GM19463 (cell line): Measurements from ENCODE around the gene SPATA2.

Source experiments
- ATAC-seq: cut with Tn5 transposase; IDR thresholded peaks from one replicate; pipeline ENCODE4 v1.9.1; 2021; ENCODE audit warnings: mild to moderate bottlenecking, moderate library complexity; ENCODE audit not compliant: unreplicated experiment

The SPATA2 gene

GRCh38 chr20:49886571-49887213 is 28.6 kb downstream of the SPATA2 start:
- no peak for ATAC-seq

DNA sequence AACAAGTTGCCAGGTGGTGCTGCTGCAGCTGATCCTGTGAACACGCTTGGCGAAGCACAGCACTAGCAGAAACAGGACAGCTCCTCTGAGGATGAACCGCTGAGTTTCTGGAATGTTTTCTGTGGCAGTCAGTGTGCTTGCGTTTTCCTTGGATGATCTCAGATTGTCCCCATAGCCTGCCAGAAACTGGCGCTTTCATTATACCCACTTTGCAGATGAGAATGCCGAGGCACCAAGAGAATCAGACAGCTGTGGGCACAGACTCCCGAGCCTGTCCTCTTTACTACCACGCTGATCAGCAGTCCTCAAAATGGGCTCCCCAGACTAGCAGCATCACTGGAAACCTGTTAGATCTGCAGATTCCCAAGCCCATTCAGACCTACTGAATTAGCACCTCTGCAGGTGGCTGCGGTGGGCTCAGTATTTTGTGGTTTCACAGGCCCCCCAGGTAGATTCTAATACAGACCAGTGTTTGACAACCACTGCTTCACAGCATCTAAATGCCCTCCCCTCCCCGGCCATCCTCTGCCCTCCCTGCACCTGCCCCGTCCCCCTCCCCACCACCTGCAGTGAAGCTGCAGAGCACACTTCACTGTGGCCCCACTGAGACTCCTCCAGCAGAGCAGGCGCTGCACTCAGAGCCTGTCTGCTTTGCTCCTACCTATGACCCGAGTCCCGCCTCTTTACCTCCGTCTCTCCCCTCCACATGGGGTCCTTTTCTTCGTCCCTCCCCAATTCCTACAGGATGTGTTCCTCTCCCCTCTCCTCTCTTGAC is 29.6 kb downstream of the SPATA2 start:
- ATAC-seq, result no peak

DNA sequence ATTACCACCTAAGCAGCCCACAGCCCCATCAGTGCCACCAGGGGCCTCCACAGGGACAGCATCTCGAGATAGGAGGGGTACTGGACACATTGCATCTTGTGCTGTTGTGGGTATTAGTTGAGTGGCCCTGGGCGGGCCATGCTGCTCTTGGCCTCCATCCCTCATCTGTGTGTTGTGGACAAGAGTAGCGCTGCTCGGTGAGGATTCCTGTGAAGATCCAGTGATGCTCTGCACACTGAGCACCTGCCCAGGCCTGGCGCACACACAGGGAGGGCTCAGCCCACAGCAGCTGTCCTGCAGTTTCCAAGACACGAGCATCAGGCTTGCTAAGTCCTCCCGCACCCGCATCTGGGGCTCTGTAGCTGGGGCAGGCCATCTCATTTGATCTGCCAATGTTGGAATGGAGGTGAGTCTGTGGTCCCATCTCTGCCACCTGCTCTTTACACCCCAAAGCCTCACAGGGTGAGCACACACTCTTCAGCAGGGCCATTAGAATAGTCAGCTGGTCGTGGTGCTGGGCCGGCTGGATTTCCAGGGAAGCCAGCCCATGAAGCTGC is 32.0 kb downstream of the SPATA2 start:
- no peak for ATAC-seq

- ATAC-seq, result no peak
Observed at GRCh38 chr20:49882171-49882970, 33.0 kb downstream of the SPATA2 start.

- no peak for ATAC-seq
Observed at GRCh38 chr20:49880724-49881445, 34.4 kb downstream of the SPATA2 start.

DNA sequence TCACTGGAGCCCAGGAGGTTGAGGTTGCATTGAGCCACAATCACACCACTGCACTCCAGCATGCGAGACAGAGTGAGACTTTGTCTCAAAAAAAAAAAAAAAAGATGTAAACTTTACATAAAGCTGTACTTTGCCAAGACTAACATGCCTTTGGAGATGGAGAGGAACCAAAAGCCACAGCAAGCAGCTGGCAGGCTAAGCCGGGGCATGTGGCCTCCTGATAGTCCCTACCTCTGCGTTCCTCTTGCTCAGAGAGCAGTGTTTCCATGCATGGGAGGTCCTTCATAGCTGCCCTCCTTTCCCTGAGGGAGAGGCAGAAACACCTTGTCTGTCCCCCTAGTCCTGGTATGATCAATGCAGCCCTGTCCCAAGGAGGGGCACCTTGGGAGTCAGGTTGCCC is 35.2 kb downstream of the SPATA2 start:
- ATAC-seq, result no peak

- ATAC-seq, result no peak
Observed at GRCh38 chr20:49878977-49879376, 36.4 kb downstream of the SPATA2 start.

DNA sequence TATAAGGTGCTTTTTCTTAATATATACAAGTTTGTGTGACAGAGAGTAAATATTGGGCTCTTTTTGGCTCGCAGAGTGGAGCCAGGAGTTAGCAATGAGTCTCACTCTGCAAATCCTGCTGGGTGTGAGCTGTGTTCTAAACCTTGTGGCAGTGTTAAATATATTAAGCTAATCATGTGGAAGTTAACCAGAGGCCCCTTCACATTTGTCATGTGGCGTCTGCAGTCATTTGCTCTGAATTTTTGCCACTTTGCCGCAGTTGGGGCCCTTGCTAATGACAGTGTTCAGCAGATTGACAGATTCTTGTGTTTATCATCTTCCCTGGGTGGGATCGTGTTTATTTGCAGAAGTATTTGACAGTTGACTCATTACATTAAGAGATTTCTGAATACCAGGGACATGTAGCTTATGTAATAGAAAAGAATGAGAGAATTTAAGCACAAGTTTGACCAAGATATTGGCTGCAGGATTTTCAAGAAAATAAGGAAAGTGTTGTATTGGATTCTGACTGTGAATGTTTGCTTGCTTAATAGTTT is 37.9 kb downstream of the SPATA2 start:
- no peak for ATAC-seq

DNA sequence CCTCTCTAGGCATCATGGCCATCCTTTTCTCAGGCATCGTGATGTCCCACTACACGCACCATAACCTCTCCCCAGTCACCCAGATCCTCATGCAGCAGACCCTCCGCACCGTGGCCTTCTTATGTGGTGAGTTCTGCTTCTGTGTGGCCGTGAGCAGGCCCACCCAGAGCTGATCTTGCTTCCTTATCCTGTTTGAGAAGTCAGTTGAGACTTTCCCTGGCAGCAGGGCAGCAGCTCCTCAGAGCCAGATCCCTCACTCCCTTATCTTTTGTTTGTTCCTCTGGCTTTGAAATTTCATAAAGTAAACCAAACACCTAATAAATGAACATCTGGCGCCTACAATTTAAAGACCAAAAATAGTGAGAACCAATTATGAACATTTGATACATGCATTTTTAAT is 40.6 kb downstream of the SPATA2 start:
- no peak for ATAC-seq

DNA sequence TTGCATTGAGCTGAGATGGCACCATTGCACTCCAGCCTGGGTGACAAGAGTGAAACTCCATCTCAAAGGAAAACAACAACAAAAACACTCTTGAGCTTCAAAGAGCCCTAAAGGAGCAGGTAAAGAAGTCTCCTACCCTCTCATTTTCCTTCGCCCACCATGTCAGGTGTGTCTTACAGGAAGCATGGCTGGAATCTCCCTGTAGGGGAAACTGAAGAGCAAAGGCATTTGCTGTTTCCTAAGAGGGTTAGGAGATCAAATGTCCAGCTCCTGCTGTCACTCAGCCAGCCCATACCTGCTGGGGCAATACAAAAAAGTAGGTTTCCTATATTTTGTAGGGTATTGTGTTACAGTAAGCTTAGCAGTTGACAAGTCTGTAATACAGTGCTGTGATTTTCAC is 43.3 kb downstream of the SPATA2 start:
- no peak for ATAC-seq

DNA sequence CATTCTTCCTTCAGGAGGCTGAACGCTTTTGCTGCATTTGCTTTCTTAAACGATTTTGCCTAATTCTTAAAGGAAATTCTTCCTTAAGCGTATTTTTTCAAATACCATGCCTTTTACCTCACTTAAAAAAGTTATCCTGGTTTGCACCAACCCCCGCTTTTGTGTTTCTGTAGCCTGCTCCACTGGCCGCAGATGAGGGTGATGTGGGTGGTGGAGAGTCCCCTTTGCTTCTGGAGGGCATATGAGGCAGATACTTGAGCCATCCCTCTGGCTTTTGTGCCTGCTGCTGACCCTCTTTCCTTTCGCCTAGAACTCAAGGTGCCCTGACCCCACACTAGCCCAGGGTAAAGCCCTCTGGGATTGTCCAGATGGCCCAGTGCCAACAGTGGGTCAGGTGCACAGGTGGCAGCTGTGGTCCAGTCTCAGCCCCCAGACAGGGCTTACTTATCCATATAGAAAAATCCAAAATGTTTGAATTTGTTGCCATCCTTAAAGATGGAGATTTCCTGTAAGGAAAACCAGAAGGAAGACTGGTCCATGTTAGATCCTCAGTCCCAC is 43.9 kb downstream of the SPATA2 start:
- ATAC-seq, result no peak

DNA sequence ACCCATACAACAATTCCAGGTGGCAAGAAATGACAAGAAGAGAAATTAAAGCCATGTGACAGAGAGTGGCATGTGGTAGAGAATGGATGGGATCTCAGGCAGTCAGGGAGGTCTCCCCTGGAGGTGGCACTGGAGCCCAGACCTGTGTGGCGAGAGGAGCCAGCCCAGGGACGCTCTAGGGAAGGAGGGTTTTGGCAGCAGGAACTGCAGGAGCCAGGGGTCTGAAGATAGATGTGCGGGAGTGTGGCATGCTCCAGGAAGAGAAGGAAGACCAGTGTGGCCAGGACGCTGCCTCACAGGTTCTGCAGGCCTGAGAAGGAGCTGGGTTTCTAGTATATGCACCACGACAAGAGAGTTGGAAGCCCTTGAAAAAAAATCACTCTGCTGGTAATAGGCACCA is 45.1 kb downstream of the SPATA2 start:
- no peak for ATAC-seq

DNA sequence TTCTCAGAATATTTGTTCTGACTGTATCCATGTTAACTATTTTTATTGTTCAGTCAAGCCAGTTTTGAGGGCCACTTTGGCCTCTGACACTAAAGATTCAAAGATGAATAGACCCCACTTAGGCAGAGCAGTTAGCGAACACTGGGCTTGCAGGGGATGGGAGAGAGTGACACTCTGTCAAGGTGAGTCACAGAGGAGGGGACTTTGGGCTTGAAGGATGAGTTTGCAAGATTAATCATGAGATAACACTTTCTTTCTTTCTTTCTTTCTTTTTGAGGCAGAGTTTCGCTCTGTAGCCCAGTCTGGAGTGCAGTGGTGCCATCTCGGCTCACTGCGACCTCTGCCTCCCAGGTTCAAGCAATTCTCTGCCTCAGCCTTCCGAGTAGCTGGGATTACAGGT is 46.4 kb downstream of the SPATA2 start:
- ATAC-seq, result no peak

GRCh38 chr20:49868538-49868937 is 46.8 kb downstream of the SPATA2 start:
- no peak for ATAC-seq

- no peak for ATAC-seq
Observed at GRCh38 chr20:49867453-49868215, 47.7 kb downstream of the SPATA2 start.

DNA sequence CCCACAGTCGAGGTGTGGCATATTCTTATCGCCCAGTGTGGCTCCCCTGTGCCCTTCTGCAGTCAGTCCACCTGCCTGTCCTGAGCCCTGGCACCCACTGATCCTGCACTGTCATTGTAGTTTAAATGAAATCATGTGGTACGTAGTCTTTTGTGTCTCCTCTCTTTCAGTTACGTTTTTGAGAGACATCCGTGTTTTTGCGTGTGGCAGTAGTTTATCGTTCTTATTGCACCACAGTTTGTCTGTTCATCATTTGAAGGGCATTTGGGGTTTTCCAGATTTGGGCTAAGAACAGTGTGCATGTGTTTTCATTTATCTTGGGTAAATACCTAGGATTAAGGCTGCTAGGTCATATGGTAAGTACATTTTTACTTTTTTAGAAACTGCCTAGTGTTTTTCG is 49.3 kb downstream of the SPATA2 start:
- no peak for ATAC-seq

DNA sequence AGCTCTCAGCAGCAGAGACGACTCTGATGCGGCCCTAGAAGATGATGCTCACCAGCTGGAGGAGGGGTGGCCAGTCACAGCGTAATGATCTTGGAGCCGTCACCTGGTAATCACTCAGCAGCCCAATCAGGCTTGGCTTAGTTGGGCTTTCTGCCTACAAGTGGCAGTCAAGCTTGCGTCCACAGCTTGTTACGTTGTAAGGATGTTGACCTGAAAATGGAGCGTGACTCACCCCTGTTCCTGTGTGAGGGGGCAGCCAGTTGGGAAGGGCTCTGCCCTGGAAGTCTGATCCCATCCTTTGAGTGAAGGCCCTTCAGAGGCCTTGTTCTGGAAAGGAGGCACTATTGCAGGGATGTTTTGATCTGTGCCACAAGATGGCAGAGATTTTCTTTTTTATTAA is 49.8 kb downstream of the SPATA2 start:
- ATAC-seq, result no peak

DNA sequence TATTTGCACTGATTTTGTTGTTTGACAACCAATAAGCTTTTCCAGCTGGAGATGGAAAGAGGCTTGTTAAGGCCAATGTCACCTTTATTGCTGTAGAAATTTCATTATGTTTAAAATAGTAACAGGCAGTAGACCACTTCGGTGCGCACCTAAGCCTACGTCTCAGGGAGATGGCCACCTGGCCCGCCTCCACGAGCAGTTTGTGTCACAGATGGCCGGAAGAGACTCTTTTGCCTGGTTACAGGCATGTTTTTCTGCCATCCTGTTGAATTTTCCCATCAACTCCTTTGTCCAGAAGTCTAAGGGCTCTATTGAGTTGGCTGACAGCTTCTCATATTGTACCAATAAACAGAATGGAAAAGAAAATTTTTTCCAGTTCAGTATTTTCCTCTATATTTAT is 51.7 kb downstream of the SPATA2 start:
- no peak for ATAC-seq

GRCh38 chr20:49862607-49863200 is 52.6 kb downstream of the SPATA2 start:
- ATAC-seq, result no peak
